PC-3 (cell line): ENCODE results near the gene DNAH2. TPM values are rescaled to one million over a fixed set of nuclear protein-coding genes. Genes with fewer than 3 reads are reported as not detected.

Source experiments
- ATAC-seq: fragments of 200-7000 bp; cut with Tn5 transposase; 2 replicates; pipeline ENCODE4 v1.9.1; 2020; ENCODE audit warnings: mild to moderate bottlenecking, moderate library complexity
- BruUV-seq: library from RNA; stranded (reverse); fragments of 400-500 nt; replicated peaks from 2 replicates; lab custom pipeline; 2021; lab: Mats Ljungman, UMichigan
- CTCF ChIA-PET: fragments of 300-600 bp; sonication (Branson Sonifier 250); formaldehyde crosslinking; loops from one replicate; lab custom pipeline; 2022; ENCODE audit warnings: antibody characterized with exemption; lab: Charles Lee
- POLR2A ChIA-PET: fragments of 300-600 bp; sonication (Branson Sonifier 250); formaldehyde crosslinking; loops from one replicate; lab custom pipeline; 2022; ENCODE audit warnings: antibody characterized with exemption; ENCODE audit not compliant: unreplicated experiment; lab: Charles Lee
- DNase-seq: peaks from one replicate; pipeline ENCODE4 v3.0.0-alpha.2; 2015
- H2AFZ ChIP-seq: fragments of 300-600 bp; sonication (generic); 2 replicates; pipeline ENCODE4 v1.6.0; 2016; ENCODE audit warnings: antibody characterized with exemption, low read length
- H3F3A ChIP-seq: fragments of 300-600 bp; sonication (generic); one replicate; pipeline ENCODE4 v1.6.0; 2017; ENCODE audit warnings: antibody characterized with exemption, low read length, control low read depth, mild to moderate bottlenecking; ENCODE audit not compliant: unreplicated experiment
- H3K27ac ChIP-seq: fragments of 300-600 bp; sonication (generic); 2 replicates; pipeline ENCODE4 v1.5.1; 2016; ENCODE audit warnings: mild to moderate bottlenecking, low read length
- H3K27me3 ChIP-seq: fragments of 300-600 bp; sonication (generic); 2 replicates; pipeline ENCODE4 v1.6.1; 2016; ENCODE audit warnings: low read length, mixed read lengths
- H3K36me3 ChIP-seq: fragments of 300-600 bp; sonication (generic); 2 replicates; pipeline ENCODE4 v1.6.1; 2016; ENCODE audit warnings: low read depth, mixed run types, low read length, mixed read lengths
- H3K4me1 ChIP-seq: fragments of 300-600 bp; sonication (generic); 2 replicates; pipeline ENCODE4 v1.5.1; 2016; ENCODE audit warnings: low read length; ENCODE audit not compliant: insufficient read depth
- H3K4me2 ChIP-seq: fragments of 300-600 bp; sonication (generic); 2 replicates; pipeline ENCODE4 v1.6.0; 2016; ENCODE audit warnings: low read length
- H3K4me3 ChIP-seq: fragments of 300-600 bp; sonication (generic); 2 replicates; pipeline ENCODE4 v1.5.1; 2016; ENCODE audit warnings: mild to moderate bottlenecking, low read length, mixed read lengths
- H3K79me2 ChIP-seq: fragments of 300-600 bp; sonication (generic); 2 replicates; pipeline ENCODE4 v1.6.1; 2017; ENCODE audit warnings: low read length, mixed read lengths
- H3K9ac ChIP-seq: fragments of 300-600 bp; sonication (generic); 2 replicates; pipeline ENCODE4 v1.6.0; 2016; ENCODE audit warnings: mild to moderate bottlenecking, low read length
- H3K9me2 ChIP-seq: fragments of 300-600 bp; sonication (generic); replicated peaks from 2 replicates; pipeline ENCODE4 v1.6.1; 2016; ENCODE audit warnings: mixed run types, low read length, mixed read lengths
- H3K9me3 ChIP-seq: fragments of 300-600 bp; sonication (generic); 2 replicates; pipeline ENCODE4 v1.6.1; 2016; ENCODE audit warnings: low read length, mixed read lengths
- H4K20me1 ChIP-seq: fragments of 300-600 bp; sonication (generic); 2 replicates; pipeline ENCODE4 v1.6.1; 2016; ENCODE audit warnings: low read length, mixed read lengths
- CTCF ChIP-seq: fragments of 300-600 bp; sonication (generic); conservative IDR thresholded peaks from 2 replicates; pipeline ENCODE4 v1.5.1; 2017; ENCODE audit warnings: antibody characterized with exemption, low read depth, mild to moderate bottlenecking, low read length
- EZH2 ChIP-seq: fragments of 300-600 bp; sonication (generic); IDR thresholded peaks from one replicate; pipeline ENCODE4 v1.6.1; 2017; ENCODE audit warnings: antibody characterized with exemption, mild to moderate bottlenecking, low read length; ENCODE audit not compliant: unreplicated experiment
- EZH2phosphoT487 ChIP-seq: fragments of 300-600 bp; sonication (generic); IDR thresholded peaks from 2 replicates; pipeline ENCODE4 v1.6.1; 2018; ENCODE audit warnings: mild to moderate bottlenecking, antibody characterized with exemption, low read length, borderline replicate concordance
- intact Hi-C: fragments of 100-400 bp; cut with micrococcal nuclease; formaldehyde crosslinking; loops from 2 replicates; pipeline ENCODE4 v1.9.0; 2023
- total RNA-seq: library from RNA; depleted of rRNA; stranded (reverse); fragments of >200 nt; gene quantifications from 2 replicates; pipeline ENCODE4 v1.2.3, GENCODE V29; 2014

Gene DNAH2
- total RNA-seq, 1 experiment from 2014 or later: 0.62 TPM

- Histone ChIP-seq H3F3A (no peaks in the 10 kb centered on the region), H3K9ac (peak overlapping the region; percentile 94; the same call in 1 of the 2 replicates), H4K20me1 (no peaks in the 10 kb centered on the region), H3K4me3 (peak overlapping the region; percentile 90), H3K79me2 (peaks cover 46% of the 10 kb centered on the region), H3K27ac (no peak overlapping the region), H3K4me2 (peak overlapping the region; percentile 97), H3K9me3 (no peaks in the 10 kb centered on the region), H3K27me3 (no peaks in the 10 kb centered on the region), H2AFZ (no peak overlapping the region), H3K4me1 (peaks cover 25% of the 10 kb centered on the region), H3K36me3 (peaks cover 8% of the 10 kb centered on the region; the same call in 1 of the 2 replicates), H3K9me2 (no peaks in the 10 kb centered on the region)
- intact Hi-C loops: loop anchor here (2.0 kb wide), 2 partner anchors 13 to 21 kb away; partner anchors contain the start of gene KDM6B
- DNase-seq (no peak), ATAC-seq (no peak)
- CTCF ChIA-PET: interaction anchor here (0.6 kb wide), 3 partner anchors 31 to 134 kb away, joined by 3 to 4 read pairs (median 4); no protein-coding TSS in a partner anchor
- BruUV-seq: no TSS peak
- TF ChIP-seq EZH2phosphoT487: no peak
- no peak for TF ChIP-seq EZH2
- TF ChIP-seq CTCF: no peak
- POLR2A ChIA-PET: interaction anchor here (0.6 kb wide), 2 partner anchors 121 to 335 kb away, joined by 11 to 17 read pairs; no protein-coding TSS in a partner anchor
Measured at GRCh38 chr17:7855660-7856010, 138.1 kb downstream of the DNAH2 start.

GRCh38 chr17:7856011-7856810 is 138.7 kb downstream of the DNAH2 start:
- H3K9me3 ChIP-seq: no peaks in the 10 kb centered on the region
- peak; percentile 59 for DNase-seq
- peaks cover 21% of the 10 kb centered on the region for H3K4me1 ChIP-seq
- H3K27me3 ChIP-seq: no peaks in the 10 kb centered on the region
- H3K9me2 ChIP-seq: no peaks in the 10 kb centered on the region
- no peaks in the 10 kb centered on the region for H3F3A ChIP-seq
- BruUV-seq: no TSS peak
- no peak for TF ChIP-seq CTCF
- no peak for TF ChIP-seq EZH2phosphoT487
- no peak for TF ChIP-seq EZH2
- H3K36me3 ChIP-seq: peaks cover 8% of the 10 kb centered on the region; the same call in 1 of the 2 replicates
- H3K27ac ChIP-seq: peak overlapping the region; percentile 88
- H3K4me2 ChIP-seq: peak overlapping the region; percentile 97
- intact Hi-C loops: loop anchor here (2.0 kb wide), 2 partner anchors 13 to 21 kb away; partner anchors contain the start of gene KDM6B
- ChIA-PET POLR2A (interaction anchor here (0.6 kb wide), 3 partner anchors 121 to 334 kb away, joined by 4 to 17 read pairs (median 11); no protein-coding TSS in a partner anchor), CTCF (interaction anchor here (0.6 kb wide), 4 partner anchors 21 to 134 kb away, joined by 3 to 4 read pairs (median 4); no protein-coding TSS in a partner anchor)
- peak overlapping the region; percentile 90 for H3K4me3 ChIP-seq
- H3K9ac ChIP-seq: peak overlapping the region; percentile 94
- H2AFZ ChIP-seq: no peak overlapping the region
- ATAC-seq: peak; percentile 12
- H4K20me1 ChIP-seq: no peaks in the 10 kb centered on the region
- H3K79me2 ChIP-seq: peaks cover 50% of the 10 kb centered on the region
